IPS DF 6.9 (cell line): Measurements from ENCODE around the gene MXRA8.

Experiments
- DNase-seq: peaks from one replicate; pipeline ENCODE4 v3.0.0-alpha.2; 2013; ENCODE audit warnings: low read depth, low spot score
- H3K27ac ChIP-seq: one replicate; pipeline ENCODE4 v1.5.1; 2013; ENCODE audit warnings: low read length, control low read depth
- H3K27me3 ChIP-seq: 2 replicates; pipeline ENCODE4 v1.6.1; 2013; ENCODE audit warnings: mild to moderate bottlenecking, low read length; ENCODE audit not compliant: control insufficient read depth, insufficient read depth
- H3K36me3 ChIP-seq: 2 replicates; pipeline ENCODE4 v1.6.1; 2013; ENCODE audit warnings: low read length; ENCODE audit not compliant: control insufficient read depth, insufficient read depth
- H3K4me1 ChIP-seq: 2 replicates; pipeline ENCODE4 v1.6.1; 2013; ENCODE audit warnings: low read length; ENCODE audit not compliant: control insufficient read depth, insufficient read depth
- H3K4me3 ChIP-seq: 2 replicates; pipeline ENCODE4 v1.5.1; 2013; ENCODE audit warnings: mild to moderate bottlenecking, low read length
- H3K9me3 ChIP-seq: 2 replicates; pipeline ENCODE4 v1.6.1; 2013; ENCODE audit warnings: low read length, inconsistent platforms; ENCODE audit not compliant: control insufficient read depth, insufficient read depth
- WGBS: extraction: QIAGEN DNeasy Blood & Tissue Kit; methylation state at CpG from one replicate; pipeline ENCODE4 v1.1.7; 2013; ENCODE audit warnings: mixed read lengths, missing lambda C conversion rate; ENCODE audit not compliant: insufficient read length, insufficient coverage; 5-methylcytosine and 5-hydroxymethylcytosine counted together

MXRA8 gene

DNA sequence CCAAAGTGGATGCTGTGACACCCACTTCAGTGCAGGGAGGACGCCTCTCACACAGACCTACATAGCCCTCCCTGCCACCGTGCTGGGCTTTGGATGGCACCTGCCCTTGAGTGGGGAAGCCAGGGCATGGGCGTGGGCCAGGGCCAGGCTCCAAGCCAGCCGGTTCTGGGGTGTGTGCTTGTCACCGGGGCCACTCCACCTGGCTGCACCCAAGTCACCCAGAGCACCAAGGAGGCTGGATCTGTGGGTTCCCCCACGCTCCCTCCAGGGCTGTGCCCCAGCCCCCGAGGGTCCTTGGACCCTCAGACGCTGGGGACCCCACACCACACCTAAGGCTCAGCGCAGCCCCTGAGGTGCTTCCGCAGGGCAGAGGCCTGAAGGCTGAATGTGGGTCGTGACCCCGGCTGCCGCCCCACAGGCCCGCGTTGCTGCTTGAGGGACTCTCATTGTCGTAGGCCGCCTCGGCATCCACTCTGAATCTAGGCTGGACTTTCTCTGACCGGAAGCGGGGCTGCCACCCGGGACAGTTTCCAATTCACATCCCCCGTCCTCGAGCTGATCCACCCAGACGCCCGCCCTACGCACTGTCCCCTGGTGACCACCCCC lies 1.5 kb downstream of the MXRA8 start:
- H3K36me3 ChIP-seq = peaks cover 4% of the 10 kb centered on the region; the same call in 1 of the 2 replicates
- H3K9me3 ChIP-seq = no peaks in the 10 kb centered on the region
- H3K27me3 ChIP-seq = peaks cover 3% of the 10 kb centered on the region; the same call in 1 of the 2 replicates
- no peak for DNase-seq
- no peak overlapping the region for H3K4me3 ChIP-seq
- H3K4me1 ChIP-seq = peaks cover 20% of the 10 kb centered on the region
- no peak overlapping the region for H3K27ac ChIP-seq
- WGBS = no CpG with 5 or more reads among the region's 26 CpGs

DNA sequence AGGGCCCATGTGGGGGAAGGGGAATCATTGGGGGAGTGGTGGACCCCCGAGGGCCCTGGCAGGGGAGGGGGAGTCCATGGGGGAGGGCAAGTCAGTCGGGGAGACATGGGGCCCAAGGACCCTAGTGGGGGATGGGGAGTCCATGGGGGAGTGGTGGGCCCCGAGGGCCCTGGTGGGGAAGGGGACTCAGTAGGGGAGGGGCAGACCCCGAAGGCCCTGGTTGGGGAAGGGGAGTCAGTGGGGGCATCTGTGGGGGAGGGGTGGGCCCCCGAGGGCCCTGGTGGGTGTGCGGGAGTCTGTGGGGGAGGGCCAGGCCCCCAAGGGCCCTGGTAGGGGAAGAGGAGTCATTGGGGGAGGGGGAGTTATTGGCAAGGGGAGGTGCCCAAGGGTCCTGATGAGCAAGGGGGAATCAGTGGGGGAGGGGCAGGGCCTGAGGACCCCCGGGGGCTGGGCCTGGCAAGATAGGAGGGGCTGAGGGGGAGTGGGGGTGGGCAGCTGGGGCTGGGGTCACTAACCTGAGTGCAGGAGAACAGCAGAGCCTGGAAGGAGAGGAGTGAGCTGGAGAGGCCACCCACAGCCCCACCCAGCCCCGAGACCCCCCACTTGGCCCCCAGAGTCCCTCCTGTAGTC lies 2.1 kb downstream of the MXRA8 start:
- no peak for DNase-seq
- peaks cover 4% of the 10 kb centered on the region; the same call in 1 of the 2 replicates for H3K36me3 ChIP-seq
- H3K4me1 ChIP-seq = peaks cover 26% of the 10 kb centered on the region
- no CpG with 5 or more reads among the region's 8 CpGs for WGBS
- H3K9me3 ChIP-seq = no peaks in the 10 kb centered on the region
- peaks cover 3% of the 10 kb centered on the region; the same call in 1 of the 2 replicates for H3K27me3 ChIP-seq
- no peak overlapping the region for H3K27ac ChIP-seq
- H3K4me3 ChIP-seq = no peak overlapping the region

DNA sequence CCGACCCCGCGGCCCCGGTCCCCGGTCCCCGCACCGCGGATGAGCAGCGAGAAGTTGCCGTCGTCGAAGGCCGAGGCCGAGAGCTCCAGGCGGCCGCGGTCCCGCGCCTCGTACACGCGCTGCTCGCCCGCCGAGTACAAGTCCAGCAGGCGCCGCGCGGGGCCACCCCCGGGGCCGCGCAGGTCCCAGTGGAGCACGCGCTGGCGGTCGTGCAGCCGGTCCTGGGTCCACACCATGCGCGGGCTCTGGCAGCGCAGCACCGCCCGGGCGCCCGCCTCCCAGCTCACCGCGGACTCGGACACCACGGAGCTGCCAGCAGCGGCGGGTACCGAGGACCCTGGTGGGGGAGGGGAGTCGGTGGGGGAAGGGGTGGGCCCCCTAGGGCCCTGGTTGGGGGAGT lies 2.9 kb downstream of the MXRA8 start:
- Histone ChIP-seq H3K36me3 (peaks cover 4% of the 10 kb centered on the region; the same call in 1 of the 2 replicates), H3K4me1 (peaks cover 26% of the 10 kb centered on the region), H3K27ac (no peak overlapping the region), H3K27me3 (peaks cover 3% of the 10 kb centered on the region; the same call in 1 of the 2 replicates), H3K4me3 (peak overlapping the region; percentile 22; the same call in 1 of the 2 replicates), H3K9me3 (no peaks in the 10 kb centered on the region)
- no peak for DNase-seq
- no CpG with 5 or more reads among the region's 52 CpGs for WGBS

DNA sequence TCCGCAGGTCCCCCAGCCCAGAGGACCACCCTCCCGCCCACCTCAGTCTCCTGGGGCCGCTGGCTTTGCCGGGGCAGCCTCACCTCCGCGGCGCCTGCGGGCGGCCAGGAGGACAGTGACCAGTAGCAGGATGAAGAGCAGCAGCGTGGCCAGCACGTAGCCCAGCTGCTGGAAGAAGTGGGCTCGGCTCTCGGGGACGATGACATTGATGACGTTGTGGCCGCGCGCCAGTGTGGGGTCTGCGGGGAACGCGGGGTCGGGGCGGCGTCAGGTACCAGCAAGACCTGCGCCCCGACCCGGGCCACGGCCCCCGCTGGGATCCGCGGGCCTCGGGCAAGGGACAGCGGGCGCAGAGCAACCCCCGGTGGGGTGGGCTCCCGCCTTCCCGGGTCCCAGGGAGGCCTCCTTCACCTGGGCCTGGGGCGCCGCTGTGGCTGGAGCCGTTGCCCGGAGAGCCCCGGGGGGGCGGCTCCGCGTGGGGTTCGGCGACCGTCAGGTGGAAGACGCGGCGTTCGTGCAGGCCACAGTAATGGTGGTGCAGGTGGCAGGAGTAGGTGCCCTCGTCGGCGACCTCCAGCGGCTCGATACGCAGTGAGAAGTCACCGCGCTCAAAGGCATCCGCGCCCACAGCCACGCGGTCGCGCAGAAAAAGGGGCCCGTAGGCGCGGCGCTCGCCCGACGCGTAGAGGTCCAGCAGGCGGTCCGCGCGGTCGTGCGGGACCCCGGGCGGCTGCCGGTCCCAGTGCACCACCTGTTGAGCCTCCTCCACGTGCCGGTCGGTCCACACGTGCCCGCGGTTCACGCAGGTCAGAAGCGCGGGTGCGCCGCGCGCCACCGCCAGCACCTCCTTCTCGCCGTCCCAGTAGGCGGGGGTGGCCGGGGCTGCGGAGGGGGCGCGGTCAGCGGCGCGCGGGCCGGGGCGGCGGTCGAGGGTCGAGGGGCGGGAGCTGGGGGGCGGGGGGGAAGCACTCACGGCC lies 3.8 kb downstream of the MXRA8 start:
- no peak overlapping the region for H3K27ac ChIP-seq
- peaks cover 3% of the 10 kb centered on the region; the same call in 1 of the 2 replicates for H3K27me3 ChIP-seq
- DNase-seq = no peak
- WGBS = no CpG with 5 or more reads among the region's 116 CpGs
- H3K9me3 ChIP-seq = no peaks in the 10 kb centered on the region
- H3K4me3 ChIP-seq = peak overlapping the region; percentile 22; the same call in 1 of the 2 replicates
- H3K36me3 ChIP-seq = peaks cover 4% of the 10 kb centered on the region; the same call in 1 of the 2 replicates
- H3K4me1 ChIP-seq = peaks cover 26% of the 10 kb centered on the region

DNA sequence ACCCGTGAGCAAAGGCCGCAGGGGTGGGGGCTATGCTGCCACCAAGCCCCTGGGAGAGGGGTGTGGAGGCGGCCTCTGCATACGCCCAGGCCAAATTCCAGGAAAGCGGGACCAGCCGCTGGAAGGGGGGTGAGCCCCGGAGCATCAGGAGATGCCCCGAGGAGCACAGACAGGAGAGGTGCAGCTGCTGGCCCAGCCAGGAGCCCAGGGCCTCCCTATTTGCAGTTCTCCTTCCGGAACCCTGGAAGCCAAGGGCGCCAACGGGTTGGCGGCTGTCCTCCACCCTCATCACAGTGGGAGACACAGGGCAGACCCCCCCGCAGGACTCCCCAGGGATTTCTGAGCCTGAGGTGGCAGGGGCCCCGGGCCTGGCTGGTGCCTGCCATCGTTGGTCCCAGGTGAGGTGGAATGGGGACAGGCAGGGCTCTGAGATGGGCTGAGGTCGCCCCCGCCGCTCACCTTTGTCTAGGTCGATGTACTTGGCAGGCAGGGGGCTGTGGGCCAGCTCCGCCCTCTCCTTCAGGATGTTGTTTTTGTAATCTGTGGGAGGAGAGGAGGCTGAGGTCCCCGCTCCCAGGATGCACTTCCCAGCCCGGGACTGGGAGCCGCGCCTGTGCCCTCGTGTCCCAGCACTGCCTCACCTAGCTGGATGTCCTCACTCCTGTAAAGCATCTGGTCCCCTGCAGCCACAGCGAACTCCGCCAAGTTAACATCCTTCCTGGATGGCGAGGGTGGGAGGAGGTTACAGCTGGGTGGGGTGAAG lies 4.8 kb downstream of the MXRA8 start:
- no CpG with 5 or more reads among the region's 28 CpGs for WGBS
- no peak for DNase-seq
- Histone ChIP-seq H3K36me3 (peaks cover 4% of the 10 kb centered on the region; the same call in 1 of the 2 replicates), H3K27ac (no peak overlapping the region), H3K4me1 (peaks cover 20% of the 10 kb centered on the region), H3K4me3 (no peak overlapping the region; the same call in 1 of the 2 replicates), H3K9me3 (no peaks in the 10 kb centered on the region), H3K27me3 (peaks cover 3% of the 10 kb centered on the region; the same call in 1 of the 2 replicates)

DNA sequence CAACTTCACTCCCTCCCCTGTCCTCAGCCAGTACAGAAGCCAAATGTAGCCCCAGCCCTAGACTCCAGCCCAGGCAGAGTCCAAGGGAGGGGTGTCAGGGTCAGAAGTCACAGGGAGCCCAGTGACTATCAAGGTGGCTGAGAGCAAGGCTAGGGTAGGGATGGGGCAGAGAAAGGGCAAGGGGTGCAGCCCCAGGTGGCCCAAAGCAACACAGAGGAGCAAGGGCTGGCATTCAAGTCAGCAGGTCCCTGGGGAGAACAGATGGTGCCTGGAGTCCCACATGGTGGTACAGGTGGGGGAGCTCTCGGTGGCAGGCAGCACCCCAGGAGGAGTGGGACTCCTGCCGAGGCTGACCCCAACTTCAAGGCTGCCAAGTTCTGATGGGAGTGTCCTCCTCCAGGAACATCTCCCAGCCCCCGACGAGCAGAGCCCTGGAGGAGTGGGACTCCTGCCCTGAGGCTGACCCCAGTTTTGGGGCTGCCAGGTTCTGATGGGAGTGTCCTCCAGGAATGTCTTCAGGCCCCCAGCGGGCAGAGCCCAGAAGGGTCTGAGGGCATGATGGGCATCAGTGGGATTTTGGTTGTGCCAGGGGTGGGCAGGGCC lies 5.5 kb downstream of the MXRA8 start:
- peaks cover 4% of the 10 kb centered on the region; the same call in 1 of the 2 replicates for H3K36me3 ChIP-seq
- H3K27me3 ChIP-seq = peaks cover 3% of the 10 kb centered on the region; the same call in 1 of the 2 replicates
- no peak for DNase-seq
- H3K9me3 ChIP-seq = no peaks in the 10 kb centered on the region
- peaks cover 20% of the 10 kb centered on the region for H3K4me1 ChIP-seq
- no peak overlapping the region for H3K4me3 ChIP-seq
- WGBS = no CpG with 5 or more reads among the region's 5 CpGs
- no peak overlapping the region for H3K27ac ChIP-seq

DNA sequence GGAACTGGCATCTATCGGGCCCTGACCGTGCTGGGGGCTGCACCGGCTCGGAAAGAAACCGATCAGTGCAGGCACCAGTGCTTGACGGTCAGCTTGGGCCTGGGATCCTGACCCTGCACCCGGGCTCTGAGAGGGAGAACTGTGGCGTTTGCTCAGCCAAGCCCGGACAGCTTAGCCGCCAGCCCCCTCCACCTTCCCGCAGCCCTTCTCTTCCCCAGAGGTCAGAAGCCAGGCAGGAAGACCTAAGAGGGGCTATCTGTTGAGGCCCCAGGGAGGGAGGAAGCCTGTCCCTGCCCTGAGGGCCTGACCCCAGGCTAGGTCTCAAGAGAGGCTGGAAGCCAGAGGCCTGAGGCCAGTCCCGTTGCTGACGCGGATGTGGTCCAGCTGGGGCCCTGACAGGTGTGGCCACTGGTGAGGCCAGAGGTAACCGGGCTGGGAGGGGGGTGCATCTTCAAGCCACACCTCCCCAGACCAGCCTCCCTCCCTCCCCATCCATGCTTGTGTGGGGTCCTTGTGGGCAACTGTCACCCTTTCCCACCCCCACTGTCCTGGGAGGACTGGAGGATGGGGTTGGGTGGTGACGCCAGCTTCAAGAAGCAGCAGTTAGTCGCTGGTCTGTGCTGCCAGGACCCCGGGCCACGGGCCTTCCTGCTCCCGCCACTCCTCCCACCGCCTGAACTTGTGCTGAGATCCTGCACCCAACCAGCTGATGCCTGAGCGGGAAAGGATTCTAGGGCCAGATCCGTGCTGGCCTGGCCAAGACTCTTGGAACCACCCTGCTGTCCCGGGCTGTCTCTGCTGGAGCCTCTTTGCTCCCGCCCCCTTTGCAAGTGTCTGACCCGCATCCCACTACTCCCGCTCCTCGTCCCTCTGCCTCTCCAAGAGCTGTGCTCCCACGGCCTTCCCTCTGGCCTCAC lies 6.6 kb downstream of the MXRA8 start:
- no peak for DNase-seq
- Histone ChIP-seq H3K36me3 (peaks cover 4% of the 10 kb centered on the region; the same call in 1 of the 2 replicates), H3K9me3 (no peaks in the 10 kb centered on the region), H3K27me3 (peaks cover 3% of the 10 kb centered on the region; the same call in 1 of the 2 replicates), H3K27ac (no peak overlapping the region), H3K4me1 (peaks cover 22% of the 10 kb centered on the region), H3K4me3 (no peak overlapping the region)
- no CpG with 5 or more reads among the region's 29 CpGs for WGBS

DNA sequence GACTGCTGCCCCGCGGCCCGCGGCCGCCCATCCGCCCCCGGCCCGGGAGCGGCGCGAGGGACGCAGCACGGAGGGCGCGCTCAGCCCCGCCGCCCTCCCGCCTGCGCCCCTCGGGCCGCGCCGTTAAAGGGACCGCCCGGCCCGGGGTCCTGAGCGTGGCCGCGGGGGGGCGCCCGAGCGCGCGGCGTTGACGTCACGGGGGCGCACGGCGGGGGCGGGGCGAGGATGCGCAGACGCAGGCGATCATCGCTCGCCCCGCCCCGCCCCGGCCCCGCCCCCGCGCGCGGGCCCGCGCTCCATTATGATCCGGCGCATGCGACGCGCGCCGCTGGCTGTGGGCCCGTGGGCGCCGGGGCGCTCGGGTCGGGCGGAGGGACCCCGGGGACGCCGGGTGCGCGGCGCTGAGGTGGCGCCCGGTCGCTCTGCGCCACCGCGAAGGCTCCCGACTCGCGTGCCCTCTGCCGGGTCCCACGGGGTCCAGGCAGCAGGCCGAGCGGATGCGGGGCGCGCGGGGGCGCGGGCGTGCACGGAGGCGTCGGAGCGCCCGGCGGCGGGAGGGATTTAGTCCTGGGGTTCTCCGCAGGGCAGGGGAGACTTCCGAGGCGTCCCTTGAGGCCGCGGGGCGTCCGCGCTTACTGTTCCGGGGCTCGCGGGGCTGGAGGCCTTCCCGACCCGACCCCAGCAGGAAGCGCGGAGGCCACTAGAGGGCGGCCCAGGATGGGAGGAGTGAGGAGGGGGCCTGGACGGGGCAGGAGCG lies 8.9 kb downstream of the MXRA8 start, which contains the start of gene DVL1:
TSS of gene DVL1 (minus strand) at position 163 of the 757 bp plus-strand sequence. CDS start 353 bp downstream, outside the sequence.
- no peaks in the 10 kb centered on the region; the same call in 1 of the 2 replicates for H3K36me3 ChIP-seq
- H3K27me3 ChIP-seq = no peaks in the 10 kb centered on the region
- WGBS = no CpG with 5 or more reads among the region's 122 CpGs
- H3K27ac ChIP-seq = no peak within 1 kb of the TSS
- H3K4me1 ChIP-seq = peaks cover 17% of the 10 kb centered on the region
- H3K9me3 ChIP-seq = no peaks in the 10 kb centered on the region
- no peak for DNase-seq
- peak within 1 kb of the TSS; percentile 98 for H3K4me3 ChIP-seq
